OCI-LY7 (cell line): ENCODE results near the gene ADAMTSL3.

Experiments used
- EZH2phosphoT487 ChIP-seq: fragments of 200-600 bp; sonication (generic); IDR thresholded peaks from 2 replicates; pipeline ENCODE4 v1.6.1; 2018; ENCODE audit warnings: low read depth, borderline replicate concordance, mild to moderate bottlenecking, mixed run types, antibody characterized with exemption, low read length, moderate library complexity, mixed read lengths
- TF ChIP-seq, protein P1 (sequence below): fragments of 200-600 bp; sonication (generic); conservative IDR thresholded peaks from 2 replicates; pipeline ENCODE4 v1.5.1; 2014; ENCODE audit warnings: mild to moderate bottlenecking, antibody characterized with exemption, low read length, moderate library complexity, mixed read lengths

DNA sequence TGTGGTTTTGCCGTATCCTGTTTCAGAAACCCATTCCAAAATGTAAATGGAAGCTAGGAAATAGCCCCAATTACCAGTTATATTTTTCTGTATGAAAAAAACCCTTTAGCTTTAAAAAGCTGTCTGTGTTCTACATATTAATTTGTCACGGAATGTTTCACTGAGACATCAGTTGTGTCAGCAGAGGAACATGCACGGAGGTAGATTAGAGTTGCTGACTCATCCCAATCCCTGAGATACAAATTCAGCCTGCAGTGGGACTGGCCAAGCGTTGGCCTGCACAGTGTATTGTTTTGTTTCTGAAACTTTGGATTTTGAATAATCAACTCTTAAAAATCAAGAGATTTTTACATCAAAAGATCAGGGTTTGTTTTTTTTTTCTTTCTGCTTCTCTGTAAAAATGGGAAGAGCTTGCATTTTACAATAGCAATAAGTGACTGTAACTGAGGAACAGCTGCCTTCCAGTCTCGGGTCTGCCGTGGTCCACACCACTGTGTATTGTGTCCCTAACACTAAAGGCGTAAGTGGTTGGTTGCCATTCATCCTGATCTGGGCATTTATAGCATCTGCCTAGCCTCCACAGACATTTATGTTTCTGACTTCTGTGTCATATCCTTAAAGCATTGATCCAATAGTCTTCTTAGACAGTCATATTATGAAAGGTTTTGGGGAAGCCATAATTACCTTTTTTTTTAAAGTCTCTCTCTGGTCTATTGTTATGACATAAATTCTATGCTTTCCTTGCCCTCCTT, 218.1 kb downstream of the ADAMTSL3 start:
- TF ChIP-seq, protein P1, sequence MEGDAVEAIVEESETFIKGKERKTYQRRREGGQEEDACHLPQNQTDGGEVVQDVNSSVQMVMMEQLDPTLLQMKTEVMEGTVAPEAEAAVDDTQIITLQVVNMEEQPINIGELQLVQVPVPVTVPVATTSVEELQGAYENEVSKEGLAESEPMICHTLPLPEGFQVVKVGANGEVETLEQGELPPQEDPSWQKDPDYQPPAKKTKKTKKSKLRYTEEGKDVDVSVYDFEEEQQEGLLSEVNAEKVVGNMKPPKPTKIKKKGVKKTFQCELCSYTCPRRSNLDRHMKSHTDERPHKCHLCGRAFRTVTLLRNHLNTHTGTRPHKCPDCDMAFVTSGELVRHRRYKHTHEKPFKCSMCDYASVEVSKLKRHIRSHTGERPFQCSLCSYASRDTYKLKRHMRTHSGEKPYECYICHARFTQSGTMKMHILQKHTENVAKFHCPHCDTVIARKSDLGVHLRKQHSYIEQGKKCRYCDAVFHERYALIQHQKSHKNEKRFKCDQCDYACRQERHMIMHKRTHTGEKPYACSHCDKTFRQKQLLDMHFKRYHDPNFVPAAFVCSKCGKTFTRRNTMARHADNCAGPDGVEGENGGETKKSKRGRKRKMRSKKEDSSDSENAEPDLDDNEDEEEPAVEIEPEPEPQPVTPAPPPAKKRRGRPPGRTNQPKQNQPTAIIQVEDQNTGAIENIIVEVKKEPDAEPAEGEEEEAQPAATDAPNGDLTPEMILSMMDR: no peak
- no peak for TF ChIP-seq EZH2phosphoT487
